HPDE6-E6E7 (cell line): ENCODE measurements around the gene CCDC179.

Source experiments
- DNase-seq: peaks from one replicate; pipeline ENCODE4 v3.0.0; 2011; ENCODE audit warnings: missing footprints; ENCODE audit errors: extremely low spot score

Gene CCDC179

DNA sequence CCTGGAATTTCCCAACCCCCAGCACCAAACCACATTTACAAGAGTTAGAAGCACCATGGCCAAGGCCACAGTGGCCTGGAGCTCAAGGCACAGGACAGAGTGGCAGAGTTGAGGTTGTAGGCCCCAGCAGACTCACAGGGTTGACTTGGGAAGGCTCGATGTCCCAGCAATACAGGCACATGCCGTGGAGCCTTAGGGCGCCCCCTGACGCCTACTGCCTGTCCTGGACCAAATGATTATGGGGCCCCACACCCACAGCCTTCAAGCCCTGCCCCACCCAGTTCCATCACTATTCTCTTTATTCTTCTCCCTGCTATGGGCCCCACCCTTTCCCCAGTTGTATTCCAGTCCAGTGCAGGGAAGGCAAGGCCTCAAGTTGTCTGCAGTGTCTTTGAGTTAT lies at the start of gene CCDC179:
CCDC179 (minus strand) TSS at position 234 of the 400 bp plus-strand sequence; CDS start at position 181, 53 bp downstream.
- DNase-seq = no peak

DNA sequence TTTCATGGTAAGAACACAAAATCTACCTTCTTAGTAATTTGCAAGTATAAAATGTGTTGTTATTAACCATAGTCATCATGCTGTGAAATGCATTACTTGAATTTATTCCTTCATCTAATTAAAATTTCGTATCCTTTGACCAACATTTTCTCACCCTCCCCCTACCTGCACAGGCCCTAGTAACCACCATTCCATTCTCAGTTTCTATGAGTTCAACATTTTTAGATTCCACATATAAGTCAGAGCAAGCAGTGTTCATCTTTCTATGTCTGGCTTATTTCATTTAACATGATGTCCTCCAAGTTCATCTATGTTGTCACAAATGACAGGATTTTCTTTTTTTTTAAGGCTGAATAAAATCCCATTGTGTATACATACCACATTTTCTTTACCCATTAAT lies 43.5 kb upstream of the CCDC179 start:
- no peak for DNase-seq

DNA sequence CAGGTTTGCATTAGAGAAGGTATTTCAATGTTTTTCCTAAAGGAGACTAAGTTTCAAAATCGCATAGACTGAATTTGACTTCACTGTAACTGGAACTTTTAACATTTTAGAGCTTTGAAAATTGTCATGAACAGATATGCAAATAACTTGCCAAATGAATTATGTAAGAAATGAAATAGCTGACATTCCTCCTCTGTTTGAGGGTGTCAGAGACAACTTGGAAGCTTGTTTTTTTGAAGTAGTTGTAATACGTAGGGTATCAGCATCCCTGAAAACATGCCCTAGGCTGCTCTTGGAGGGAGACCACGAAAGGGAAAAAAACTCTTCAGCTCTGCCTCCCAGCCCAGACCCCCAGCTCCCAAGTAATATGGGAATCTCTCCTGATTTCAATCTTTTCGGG lies 41.3 kb upstream of the CCDC179 start:
- DNase-seq = no peak

DNA sequence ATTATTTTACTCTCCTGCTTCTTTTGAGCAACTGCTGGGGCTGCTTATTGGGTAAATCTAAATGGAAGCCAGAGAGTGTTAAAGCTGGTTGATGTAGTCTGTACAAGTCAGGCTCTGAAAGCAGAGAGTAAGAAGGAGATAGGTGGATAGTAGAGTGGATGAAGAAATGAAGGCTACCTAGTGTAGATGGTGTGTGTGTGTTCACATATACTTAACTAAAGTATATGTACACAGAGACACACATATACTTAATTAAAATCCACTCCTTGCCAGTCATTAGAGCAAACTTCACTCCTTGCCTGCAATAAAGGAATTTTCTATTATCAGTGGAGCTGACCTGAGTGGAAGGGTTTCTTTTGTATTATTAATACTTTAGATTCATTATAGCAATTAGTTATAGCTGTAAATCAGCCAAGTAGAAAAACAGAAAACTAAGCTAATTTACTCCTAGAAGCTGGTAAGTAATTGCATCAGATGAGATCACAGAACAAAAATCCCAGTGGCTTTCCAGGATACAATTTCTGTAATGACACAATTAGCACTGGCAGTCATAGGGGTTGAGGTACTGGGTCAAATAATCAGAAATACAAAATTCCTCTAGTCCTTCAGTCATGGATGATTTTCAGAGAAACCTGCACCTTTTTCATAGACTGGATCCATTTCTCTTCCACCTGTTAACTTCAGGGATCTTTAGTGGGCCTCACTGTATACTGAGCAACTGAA lies 40.7 kb upstream of the CCDC179 start:
- no peak for DNase-seq

DNA sequence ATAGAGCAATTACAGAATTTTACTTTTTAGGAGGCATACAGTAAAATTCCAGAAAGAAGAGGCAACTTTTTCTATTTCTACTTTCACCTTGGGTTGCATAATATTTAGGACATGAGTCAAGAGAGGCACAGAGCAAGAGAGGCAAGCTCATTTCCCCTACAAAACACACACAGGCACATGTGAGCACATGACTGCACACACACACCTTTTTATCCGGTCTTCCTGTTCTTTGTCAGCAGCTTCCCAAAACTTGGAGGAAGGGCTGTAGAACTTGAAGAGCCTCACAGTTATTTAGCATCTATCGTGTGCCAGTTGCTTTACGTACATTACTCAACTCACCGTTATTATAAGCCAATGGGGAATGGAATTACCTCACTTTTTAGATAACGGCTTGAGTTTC lies 37.8 kb upstream of the CCDC179 start:
- DNase-seq = no peak

DNA sequence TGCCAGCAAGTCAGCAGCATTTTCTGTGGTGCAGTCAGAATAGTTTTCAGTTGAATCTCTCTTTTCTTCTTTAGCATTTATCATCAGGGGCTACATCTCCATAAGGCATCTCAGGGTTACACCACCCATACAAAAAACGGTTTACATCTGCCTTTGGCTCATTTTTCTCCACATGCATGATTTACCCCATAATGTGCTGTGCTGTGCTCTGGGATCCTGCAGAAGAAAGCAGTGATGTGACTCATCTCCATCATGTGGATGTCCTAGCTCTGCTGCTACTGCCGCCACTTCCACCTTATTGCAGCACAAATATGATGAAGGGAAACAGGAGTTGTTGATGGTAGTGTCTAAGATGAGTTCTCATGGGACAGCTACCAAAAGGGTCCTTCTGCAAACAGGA lies 30.0 kb upstream of the CCDC179 start:
- no peak for DNase-seq

DNA sequence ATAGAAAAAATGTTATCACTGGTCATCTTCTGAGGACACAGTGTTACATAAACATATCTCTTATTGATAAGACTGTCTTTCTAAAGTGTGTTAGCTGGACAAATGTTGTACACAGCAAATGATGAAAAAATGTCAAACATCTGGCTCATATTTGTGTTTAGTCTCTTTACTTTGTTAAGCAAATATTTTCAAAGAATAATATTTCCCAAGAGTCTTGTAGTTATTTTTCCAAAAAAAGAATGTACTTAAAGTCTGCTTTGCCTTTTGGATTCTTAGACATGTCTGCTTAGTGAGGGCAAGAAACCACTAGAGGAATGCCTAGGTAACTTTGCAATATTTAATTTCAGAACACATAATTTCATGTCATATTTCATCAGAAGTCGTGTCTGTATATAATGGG lies 23.9 kb upstream of the CCDC179 start:
- no peak for DNase-seq

DNA sequence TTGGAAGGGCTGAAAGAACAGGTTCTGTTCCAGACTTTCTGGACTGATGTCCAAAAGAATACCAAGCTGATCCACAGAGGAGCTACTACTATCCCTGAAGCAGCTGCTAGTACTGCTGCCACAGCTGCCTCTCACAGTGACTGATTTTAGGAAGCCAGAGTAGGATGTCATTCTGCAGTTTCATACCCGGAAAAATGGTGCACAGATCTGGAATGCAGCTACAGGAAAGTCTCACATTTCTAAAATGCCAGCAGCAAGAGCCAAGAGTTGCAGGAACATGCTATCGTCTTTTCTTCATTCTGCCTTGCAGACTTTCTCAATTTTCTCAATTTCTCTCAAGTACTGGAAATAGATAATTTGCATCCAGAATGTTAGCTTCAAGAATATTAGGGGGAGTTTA lies 19.4 kb upstream of the CCDC179 start:
- no peak for DNase-seq

DNA sequence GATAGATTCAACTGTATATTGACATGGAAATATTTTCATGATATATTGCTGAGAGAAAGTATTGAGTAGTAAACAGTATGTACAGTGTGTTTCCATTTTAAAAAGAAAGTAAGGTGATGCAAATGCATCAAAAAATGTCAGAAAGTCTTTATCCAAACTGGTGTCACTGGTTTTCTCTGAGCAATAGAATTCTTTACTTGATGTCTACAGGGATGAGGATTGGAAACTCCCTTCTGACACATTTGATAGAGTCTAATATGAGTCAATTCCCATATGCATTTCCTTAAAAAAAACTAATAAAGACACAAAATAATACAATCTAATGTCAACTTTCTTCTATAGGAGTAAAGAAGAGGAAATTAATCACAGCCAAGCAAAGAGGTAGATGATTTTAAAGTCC lies 18.3 kb upstream of the CCDC179 start:
- DNase-seq = no peak

DNA sequence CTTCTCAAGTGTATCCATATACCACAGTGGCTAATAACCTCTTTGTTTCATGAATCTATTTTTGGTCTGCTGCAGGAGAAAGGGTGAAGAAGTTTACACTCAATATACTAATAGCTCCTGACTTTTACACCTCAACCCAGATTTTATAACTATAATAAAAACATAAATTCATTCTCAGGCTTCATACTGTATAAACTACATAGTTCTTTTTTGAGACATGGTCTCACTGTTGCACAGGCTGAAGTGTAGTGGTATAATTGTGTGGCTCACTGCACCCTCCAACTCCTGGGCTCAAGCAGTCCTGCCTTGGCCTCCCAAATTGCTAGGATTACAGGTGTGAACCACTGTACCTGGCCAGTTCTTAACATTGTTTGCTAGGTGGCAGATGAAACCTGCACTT lies 17.8 kb upstream of the CCDC179 start:
- no peak for DNase-seq

DNA sequence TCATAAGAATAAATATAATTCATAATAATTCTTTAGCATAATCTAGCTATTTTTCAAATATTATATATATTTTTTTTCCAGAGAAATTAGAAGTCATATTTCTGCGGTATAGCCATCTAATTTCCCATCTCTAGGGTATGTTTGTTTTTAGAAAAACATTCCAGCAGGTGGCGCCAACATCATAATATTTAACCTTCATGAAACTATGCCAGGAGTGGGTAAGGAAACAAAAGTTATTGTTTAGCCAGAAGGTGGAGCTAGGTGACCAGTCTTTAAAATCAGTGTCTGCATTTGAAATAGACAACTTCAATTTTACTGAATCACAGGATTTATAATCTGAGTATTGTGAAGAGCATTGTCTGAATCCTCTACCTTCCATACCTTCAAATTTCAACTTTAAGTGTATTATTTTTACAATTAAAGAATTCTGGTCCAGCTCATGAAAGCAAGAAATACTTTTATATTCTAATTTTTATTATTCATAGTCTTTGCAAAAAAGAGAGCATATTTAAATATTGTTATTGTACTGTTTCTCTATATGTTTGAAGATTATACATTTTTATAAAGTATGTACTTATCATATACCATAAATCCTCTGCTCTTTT lies 15.7 kb upstream of the CCDC179 start:
- DNase-seq = peak; percentile 22

DNA sequence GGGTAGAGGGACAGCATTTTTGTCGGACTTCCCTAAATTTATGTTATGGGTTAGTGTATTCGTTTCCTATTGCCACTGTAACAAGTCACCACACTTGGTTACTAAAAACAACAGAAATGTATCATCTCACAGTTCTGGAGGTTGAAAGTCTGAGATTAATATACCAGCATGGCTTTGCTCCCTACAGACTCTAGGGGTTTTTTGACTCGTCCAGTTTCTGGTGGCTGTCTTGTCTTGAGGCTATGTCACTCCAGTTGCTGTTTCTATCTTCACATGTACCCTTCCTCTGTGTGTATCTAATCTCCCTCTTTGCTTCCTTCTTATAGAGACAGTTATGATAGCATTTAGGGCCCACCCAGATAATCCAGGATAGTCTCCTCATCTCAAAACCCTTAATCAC lies 9.1 kb upstream of the CCDC179 start:
- DNase-seq = no peak

DNA sequence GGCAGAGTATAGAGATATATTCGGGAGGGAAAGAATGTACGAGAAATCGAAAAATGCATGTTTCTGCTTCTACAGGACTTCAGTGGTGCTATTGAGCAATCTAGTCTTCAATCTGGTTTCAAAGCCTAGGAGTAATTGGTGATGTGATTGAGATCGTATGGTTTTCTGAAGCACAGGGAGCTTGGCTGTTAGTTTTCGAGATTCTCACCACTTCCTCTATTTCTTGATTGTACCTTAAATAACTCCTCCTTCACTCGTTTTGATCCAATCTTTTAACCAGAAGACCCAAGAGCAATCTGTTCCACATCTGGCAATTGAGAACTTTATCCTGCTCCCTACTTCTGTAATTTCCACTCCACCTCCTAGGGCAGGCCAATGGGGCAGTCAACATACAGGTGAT lies 518 bp downstream of the CCDC179 start:
- no peak for DNase-seq

DNA sequence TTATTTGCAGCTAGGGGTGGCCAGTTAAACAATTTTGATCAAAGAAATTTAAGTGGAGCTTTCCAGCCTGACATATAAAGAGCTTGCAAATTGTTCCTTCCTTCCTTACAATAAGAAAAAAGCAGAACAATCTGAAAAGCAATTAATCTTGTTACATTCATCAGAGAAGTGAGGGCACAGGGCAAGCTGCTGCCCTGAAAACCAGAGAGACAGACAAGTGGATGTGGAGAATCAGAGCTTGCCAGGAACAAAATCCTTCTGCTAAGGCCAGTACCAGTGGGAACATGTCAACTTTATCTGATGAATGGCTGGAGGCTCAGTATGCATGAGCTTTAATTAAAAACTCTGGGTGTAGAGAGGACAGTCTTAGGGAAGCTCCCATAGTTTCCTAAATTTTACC lies 8.8 kb downstream of the CCDC179 start:
- DNase-seq = no peak

DNA sequence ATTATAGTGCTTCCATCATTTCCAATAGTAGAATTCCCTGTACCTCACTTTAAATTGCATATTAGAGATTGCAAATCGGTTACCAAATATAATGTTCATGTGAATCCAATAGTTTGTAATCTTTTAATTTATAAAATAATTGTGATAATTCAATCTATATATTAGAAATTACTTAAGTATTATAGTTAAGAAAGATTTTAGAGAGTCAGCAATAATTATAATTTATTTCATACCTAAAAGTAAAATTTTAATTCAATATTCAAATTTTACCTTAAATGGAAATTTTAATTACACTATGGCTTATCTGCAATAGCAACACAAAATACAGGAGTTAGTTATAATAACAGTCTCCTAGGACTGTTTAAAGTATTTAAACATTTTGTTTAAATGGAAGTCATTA lies 13.5 kb downstream of the CCDC179 start:
- no peak for DNase-seq

DNA sequence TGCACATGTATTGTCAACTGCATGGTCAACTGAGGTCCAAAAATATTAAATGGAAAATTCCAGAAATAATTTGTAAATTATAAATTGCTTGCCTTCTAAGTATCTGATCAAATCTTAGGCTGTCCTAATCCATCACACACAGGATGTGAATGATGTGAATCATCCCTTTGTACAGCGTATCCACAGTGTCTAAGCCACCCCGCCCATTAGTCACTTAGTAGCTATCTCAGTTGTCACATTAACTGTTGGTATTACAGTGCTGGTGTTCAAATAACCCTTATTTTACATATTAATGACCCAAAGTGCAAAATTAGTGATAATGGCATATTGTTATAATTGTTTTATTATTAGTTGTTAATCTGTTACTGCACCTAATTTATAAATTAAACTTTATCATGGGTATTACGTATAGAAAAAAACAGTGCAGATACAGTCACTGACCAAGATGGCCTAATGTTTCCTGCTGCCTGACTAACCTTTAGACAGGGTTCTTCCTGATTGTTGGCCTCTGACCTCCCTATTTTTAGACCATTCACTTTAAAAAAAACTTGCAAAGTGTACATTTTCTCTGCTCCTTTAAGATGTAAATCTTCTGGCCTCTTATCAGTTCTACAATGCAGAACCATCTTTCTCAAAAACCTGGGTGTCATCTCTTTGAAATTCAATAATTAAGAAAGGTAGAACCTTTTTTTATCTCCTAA lies 27.8 kb downstream of the CCDC179 start:
- DNase-seq = no peak

DNA sequence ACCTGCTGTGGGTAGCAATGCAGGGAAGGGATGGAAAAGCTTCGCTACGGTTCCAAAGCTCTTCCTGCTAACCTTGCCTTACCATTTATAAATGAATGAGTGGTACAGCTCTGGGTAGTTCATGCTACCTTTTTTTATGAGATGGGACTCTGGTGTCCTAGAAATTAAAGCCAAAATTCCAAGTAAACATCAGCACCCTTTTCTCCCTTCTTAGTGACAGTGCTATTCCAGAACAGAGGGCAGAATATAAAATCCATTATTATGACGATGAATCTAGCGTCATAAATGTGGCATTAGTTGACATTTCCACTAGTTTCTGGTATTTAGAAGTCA lies 30.2 kb downstream of the CCDC179 start:
- DNase-seq = no peak

DNA sequence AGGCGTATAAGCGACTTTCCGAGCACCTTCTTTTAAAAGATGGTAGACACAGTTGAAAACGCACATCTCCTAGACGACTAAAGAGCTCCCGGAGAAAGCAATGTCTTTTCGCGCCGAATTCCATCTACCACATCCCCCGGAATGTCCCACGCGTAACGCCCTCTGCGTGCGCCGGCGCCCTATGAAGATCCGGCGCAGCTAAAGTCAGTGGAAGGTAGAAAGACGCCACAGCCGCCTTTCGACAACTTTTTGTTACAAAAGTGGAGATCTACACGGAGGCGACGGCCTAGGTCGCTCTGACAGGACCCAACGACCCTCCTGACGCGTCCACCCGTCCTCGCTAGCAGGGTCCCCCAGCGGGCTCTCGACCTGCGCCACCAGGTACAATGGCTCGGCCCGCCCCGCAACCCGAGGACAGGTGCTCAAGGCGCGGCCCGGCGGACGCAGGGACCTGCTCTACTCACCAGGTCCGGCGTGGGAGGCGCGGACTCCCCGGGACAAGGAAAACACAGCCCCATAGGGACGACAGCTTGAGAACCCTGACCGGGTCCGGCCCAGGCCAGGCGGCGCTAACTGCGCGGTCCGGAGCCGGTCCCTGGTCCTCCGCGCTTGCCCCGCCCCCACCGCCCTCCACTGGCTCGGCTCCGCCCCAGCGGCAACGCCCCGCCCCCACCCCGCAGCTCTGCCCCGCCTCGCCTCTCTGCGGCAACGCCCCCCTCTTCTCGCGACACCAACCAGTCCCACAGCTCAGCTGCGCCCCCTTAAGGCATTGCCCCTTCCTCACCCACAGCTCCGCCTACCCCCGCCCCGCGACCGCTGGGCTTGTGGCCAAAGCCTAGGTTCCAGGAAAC lies 30.8 kb downstream of the CCDC179 start, which contains the start of gene SVIP:
SVIP (minus strand) TSS at position 571 of the 851 bp plus-strand sequence; CDS start at position 518, 53 bp downstream.
- peak; percentile 76 for DNase-seq

DNA sequence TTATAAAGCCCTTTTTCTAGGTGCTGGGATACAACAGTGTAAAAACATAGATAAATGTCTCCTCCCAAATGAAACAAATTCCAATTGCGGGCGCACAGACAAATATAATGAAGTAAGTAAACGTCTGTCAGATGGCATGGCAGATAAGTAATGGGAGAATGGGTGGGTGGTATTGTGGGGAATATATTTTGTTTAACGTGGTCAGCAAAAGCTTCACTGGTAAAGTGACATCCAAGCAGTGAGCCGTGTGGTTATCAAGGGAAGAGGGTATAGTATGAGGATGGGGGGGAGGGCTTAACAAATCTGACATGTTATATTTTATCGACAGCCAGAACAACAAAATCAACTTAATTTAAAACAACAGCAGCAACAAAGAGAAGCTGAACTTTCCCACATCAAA lies 31.9 kb downstream of the CCDC179 start:
- DNase-seq = no peak

DNA sequence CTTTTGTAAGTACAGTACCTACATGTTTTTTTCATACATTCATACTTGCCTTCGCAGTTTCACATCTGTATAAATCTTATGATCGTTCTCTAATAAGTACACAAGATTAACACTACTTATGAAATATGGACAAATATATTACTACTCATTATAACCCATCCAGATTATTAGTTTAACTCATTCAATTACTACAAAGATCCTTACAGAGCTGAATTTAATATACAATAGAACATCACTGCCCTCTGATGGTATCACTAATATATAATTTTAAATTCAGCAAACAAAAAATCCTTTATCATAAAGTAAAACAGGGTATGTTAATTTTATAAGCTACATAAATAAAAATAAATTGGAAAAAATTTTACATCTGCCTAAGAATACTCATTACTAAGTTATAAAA lies 38.1 kb downstream of the CCDC179 start:
- DNase-seq = no peak

DNA sequence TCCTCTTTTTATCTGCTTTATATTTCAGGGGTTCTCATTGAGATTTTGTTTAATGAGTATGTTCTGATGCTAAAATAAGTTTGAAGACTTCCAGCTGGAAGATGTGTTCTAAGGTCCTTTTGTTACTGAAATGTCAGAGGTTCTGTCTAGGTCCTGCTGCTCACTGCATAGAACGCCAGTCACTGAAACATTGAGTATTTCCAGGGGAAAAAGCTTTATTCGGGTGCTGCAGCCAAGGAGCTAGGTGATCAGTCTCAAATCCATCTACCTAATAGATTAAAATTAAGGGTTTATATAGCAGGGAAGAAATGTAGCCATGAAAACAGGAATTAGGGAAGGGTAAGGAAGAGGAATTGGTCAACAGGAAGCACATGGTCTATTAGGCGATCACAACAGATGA lies 50.4 kb downstream of the CCDC179 start:
- no peak for DNase-seq

DNA sequence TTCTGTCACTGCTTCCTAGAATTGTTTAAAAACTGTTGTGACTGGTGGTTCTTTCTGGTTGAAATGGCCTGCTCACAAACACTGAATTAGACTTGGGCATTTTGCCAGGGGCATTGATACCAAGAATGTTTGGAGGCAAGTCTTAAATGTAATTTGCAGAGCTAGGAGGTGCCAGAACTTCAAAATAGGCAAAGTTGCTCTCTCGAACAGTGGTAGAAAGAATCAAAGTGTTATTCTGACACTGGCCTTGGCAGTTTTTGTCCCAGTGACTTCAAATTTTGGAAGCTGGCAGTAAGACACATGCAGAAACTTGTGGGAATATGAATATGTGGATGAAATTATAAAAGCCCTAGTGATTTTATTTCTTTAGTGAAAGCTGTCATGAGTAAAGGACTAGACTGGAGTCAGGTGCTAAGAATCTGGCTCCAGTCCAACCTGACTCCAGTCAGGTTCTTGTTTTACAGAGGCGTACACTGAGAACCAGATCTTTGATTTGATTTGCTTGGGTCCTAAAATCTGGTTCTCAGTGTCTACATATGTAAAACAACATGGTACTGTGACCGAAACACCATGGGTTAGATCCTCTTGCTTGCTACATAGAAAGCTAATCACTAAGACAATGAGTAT lies 51.6 kb downstream of the CCDC179 start:
- DNase-seq = no peak
